Measurements from ENCODE around the gene NOTUM.

The NOTUM gene

GRCh38 chr17:81930142-81931125, 30.6 kb downstream of the NOTUM start (continued):
- TF ChIP-seq REST (tag by site-specific recombination; IDR thresholded peaks at IDR 0.05) (peak; percentile 98), ZNF585B (tag by site-specific recombination; IDR thresholded peaks at IDR 0.05) (no peak), ZIC2 (tag by site-specific recombination; IDR thresholded peaks at IDR 0.05) (peak; percentile 72), HOXC10 (CRISPR knock-in tag; IDR thresholded peaks at IDR 0.05) (no peak), GLIS2 (tag by site-specific recombination; IDR thresholded peaks at IDR 0.05) (peak; percentile 64), ZNF10 (tag by site-specific recombination; IDR thresholded peaks at IDR 0.05) (no peak)

DNA sequence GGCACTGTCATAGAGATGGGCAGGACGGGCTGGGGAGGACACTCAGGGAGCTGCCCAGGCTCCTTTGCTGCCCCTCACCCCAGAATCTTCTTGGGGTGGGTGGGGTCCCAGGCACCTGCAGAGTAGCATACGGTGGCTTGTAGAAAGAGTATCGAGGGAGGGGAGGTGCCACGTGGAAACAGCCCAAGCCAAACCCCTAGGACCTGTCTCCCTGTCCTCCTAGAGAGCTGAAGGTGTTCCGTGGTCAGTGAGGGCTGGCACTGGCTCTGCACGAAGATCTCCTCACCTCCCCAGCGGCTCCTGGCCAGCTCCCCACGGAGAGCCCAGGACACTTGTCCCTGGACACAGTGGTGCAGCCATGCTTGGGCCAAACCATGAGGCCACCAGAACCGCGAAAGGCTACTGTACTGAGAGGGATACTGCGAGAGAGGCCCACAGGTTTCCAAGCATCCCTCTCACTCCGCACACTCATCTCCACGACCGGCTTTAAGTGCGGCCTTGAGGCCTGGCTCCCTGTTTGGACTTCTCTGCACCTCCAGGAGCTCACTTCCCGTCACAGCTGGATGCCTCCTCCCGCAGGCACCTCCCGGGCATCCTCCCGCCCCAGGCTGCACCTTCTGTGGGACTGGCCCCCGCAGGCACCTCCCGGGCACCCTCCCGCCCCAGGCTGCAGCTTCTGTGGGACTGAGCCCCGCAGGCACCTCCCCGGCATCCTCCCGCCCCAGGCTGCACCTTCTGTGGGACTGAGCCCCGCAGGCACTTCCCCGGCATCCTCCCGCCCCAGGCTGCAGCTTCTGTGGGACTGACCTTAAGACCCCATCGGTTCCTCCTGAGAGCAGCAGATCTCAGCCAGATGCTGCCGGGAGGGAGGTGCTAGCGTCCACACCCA, 31.5 kb downstream of the NOTUM start:
- Histone ChIP-seq H3K9me3 (ENCODE audit: control insufficient read depth, insufficient read depth, low read depth, low read length) (no peaks in the 10 kb centered on the region), H3K36me3 (ENCODE audit: control insufficient read depth in 2 of 2, insufficient read depth in 1 of 2, low read length in 2 of 2) (peaks cover 0 to 6% of the 10 kb centered on the region in 2 experiments; a peak in 1 of 3 replicates), H3K4me1 (ENCODE audit: control insufficient read depth, insufficient read depth, low read length) (peaks cover 3% of the 10 kb centered on the region; the same call in 1 of the 2 replicates), H3K27ac (ENCODE audit: extremely low read depth, low read depth, low read length) (no peak overlapping the region), H3K4me3 (ENCODE audit: low read depth, low read length) (no peak overlapping the region)
- TF ChIP-seq ZNF335 (tag by site-specific recombination; conservative IDR thresholded peaks at IDR 0.05), result peak; percentile 35; the same call in 1 of the 2 replicates
- TF ChIP-seq, protein P1, sequence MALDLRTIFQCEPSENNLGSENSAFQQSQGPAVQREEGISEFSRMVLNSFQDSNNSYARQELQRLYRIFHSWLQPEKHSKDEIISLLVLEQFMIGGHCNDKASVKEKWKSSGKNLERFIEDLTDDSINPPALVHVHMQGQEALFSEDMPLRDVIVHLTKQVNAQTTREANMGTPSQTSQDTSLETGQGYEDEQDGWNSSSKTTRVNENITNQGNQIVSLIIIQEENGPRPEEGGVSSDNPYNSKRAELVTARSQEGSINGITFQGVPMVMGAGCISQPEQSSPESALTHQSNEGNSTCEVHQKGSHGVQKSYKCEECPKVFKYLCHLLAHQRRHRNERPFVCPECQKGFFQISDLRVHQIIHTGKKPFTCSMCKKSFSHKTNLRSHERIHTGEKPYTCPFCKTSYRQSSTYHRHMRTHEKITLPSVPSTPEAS (tag by site-specific recombination; IDR thresholded peaks at IDR 0.05), result no peak
- TF ChIP-seq PRDM10 (tag by site-specific recombination; IDR thresholded peaks at IDR 0.05), result peak; percentile 52; the same call in 1 of the 2 replicates
- peak; percentile 69 for TF ChIP-seq WT1 (tag by site-specific recombination; IDR thresholded peaks at IDR 0.05)
- TF ChIP-seq ZNF341 (tag by site-specific recombination; IDR thresholded peaks at IDR 0.05; ENCODE audit: low read depth), result peak; percentile 73
- no peak for TF ChIP-seq ZNF133 (tag by site-specific recombination; IDR thresholded peaks at IDR 0.05)
- TF ChIP-seq SP2 (tag by site-specific recombination; IDR thresholded peaks at IDR 0.05), result peak; percentile 33
- peak; percentile 32 for TF ChIP-seq GLIS1 (tag by site-specific recombination; IDR thresholded peaks at IDR 0.05)
- TF ChIP-seq ZBTB6 (tag by site-specific recombination; IDR thresholded peaks at IDR 0.05), result 0 out of 2 replicates have a peak, but pooled peaks have one; percentile 42
- TF ChIP-seq ZIC2 (tag by site-specific recombination; IDR thresholded peaks at IDR 0.05), result peak; percentile 57
- no peak for TF ChIP-seq ZFP37 (tag by site-specific recombination; IDR thresholded peaks at IDR 0.05)
- CTCF ChIA-PET, result interaction anchor here (0.7 to 1.8 kb wide), 2 partner anchors 14 to 1792 kb away, joined by 3 to 11 read pairs; no protein-coding TSS in a partner anchor
- POLR2A ChIA-PET, result interaction anchor here (0.6 to 1.7 kb wide), 4 partner anchors 12 to 100 kb away, joined by 3 to 5 read pairs (median 4); no protein-coding TSS in a partner anchor

Data from HEK293 (cell line).